Smooth muscle cell (in vitro differentiated cells): ENCODE data around the gene SLC6A1. TPM values are rescaled to one million over a fixed set of nuclear protein-coding genes. Genes with fewer than 3 reads are reported as not detected.

Source experiments
- DNase-seq: peaks from one replicate; lab custom pipeline; 2025; ENCODE audit not compliant: unreplicated experiment; lab: John Stamatoyannopoulos, UW
- H2AFZ ChIP-seq: fragments of 200-600 bp; sonication (generic); 2 replicates; pipeline ENCODE4 v1.6.0; 2016; ENCODE audit warnings: antibody characterized with exemption, low read depth, mild to moderate bottlenecking
- H3F3A ChIP-seq: fragments of 200-600 bp; sonication (generic); 2 replicates; pipeline ENCODE4 v1.6.0; 2017; ENCODE audit warnings: antibody characterized with exemption, low read depth
- H3K27ac ChIP-seq: fragments of 200-600 bp; sonication (generic); 2 replicates; pipeline ENCODE4 v1.5.1; 2016; ENCODE audit warnings: low read depth, mild to moderate bottlenecking
- H3K27me3 ChIP-seq: fragments of 200-600 bp; sonication (generic); 2 replicates; pipeline ENCODE4 v1.6.1; 2016; ENCODE audit warnings: low read depth, mild to moderate bottlenecking
- H3K36me3 ChIP-seq: fragments of 200-600 bp; sonication (generic); 2 replicates; pipeline ENCODE4 v1.5.1; 2016; ENCODE audit warnings: low read depth
- H3K4me1 ChIP-seq: fragments of 200-600 bp; sonication (generic); 2 replicates; pipeline ENCODE4 v1.5.1; 2016; ENCODE audit warnings: low read depth
- H3K4me2 ChIP-seq: fragments of 200-600 bp; sonication (generic); 2 replicates; pipeline ENCODE4 v1.6.0; 2016; ENCODE audit warnings: mild to moderate bottlenecking
- H3K4me3 ChIP-seq: fragments of 200-600 bp; sonication (generic); 2 replicates; pipeline ENCODE4 v1.5.1; 2016; ENCODE audit warnings: mild to moderate bottlenecking
- H3K79me2 ChIP-seq: fragments of 200-600 bp; sonication (generic); 2 replicates; pipeline ENCODE4 v1.6.0; 2016; ENCODE audit warnings: low read depth, mild to moderate bottlenecking
- H3K9ac ChIP-seq: fragments of 200-600 bp; sonication (generic); 2 replicates; pipeline ENCODE4 v1.6.0; 2016; ENCODE audit warnings: low read depth
- H3K9me3 ChIP-seq: fragments of 200-600 bp; sonication (generic); replicated peaks from 2 replicates; pipeline ENCODE4 v1.5.1; 2016; ENCODE audit warnings: low read depth
- H4K20me1 ChIP-seq: fragments of 200-600 bp; sonication (generic); 2 replicates; pipeline ENCODE4 v1.6.0; 2016; ENCODE audit warnings: low read depth
- WGBS: methylation state at CpG from one replicate; pipeline ENCODE4 v1.1.7; 2016; ENCODE audit warnings: low lambda C conversion rate; 5-methylcytosine and 5-hydroxymethylcytosine counted together
- polyA plus RNA-seq: library from polyadenylated mRNA; unstranded; fragments of >200 nt; fragmentation: Nextera tagmentation; extraction: Ambion mirVana; gene quantifications from 2 replicates; pipeline ENCODE4 v1.2.1, GENCODE V29; 2016
- total RNA-seq: library from RNA; depleted of rRNA; stranded (reverse); fragments of >200 nt; gene quantifications from 2 replicates; pipeline ENCODE4 v1.2.3, GENCODE V29; 2014
- TF ChIP-seq, protein P1 (sequence below): fragments of 200-600 bp; sonication (generic); IDR thresholded peaks from 2 replicates; pipeline ENCODE4 v1.5.1; 2017; ENCODE audit warnings: borderline replicate concordance, mild to moderate bottlenecking, antibody characterized with exemption; ENCODE audit not compliant: insufficient read depth, poor library complexity, severe bottlenecking

The SLC6A1 gene
- total and polyA plus RNA-seq, 2 experiments from 2014 or later, result 0.26 to 0.40 TPM

DNA sequence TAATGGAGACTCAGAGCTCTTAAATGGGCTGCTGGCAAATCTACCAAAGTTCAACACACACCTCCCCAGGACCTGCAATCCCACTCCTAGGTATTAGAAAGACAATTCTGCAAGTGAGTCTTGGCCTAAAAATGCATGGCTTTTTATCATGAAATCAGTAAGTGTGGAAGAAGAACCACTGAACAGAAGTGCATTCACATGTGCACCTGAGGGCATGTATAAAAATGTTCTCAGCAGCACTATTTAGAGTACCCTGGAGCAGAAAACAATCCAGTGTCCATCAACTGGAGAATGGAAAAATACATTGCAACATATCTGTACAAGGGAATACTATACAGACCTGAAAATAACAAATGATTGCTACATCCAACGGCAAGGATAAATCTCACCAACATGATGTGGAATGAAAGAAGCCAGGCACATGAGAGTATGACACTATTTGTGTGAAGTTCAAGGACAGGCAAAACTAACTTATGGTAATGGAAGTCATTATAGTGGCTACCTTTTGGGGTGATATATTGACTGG lies 8.1 kb upstream of the SLC6A1 start:
- Histone ChIP-seq H2AFZ (no peak overlapping the region), H3K9ac (no peak overlapping the region), H3F3A (no peaks in the 10 kb centered on the region), H4K20me1 (no peaks in the 10 kb centered on the region), H3K4me1 (peaks cover 4% of the 10 kb centered on the region), H3K36me3 (no peaks in the 10 kb centered on the region), H3K27me3 (peaks cover 18% of the 10 kb centered on the region), H3K27ac (no peak overlapping the region), H3K79me2 (no peaks in the 10 kb centered on the region), H3K9me3 (no peaks in the 10 kb centered on the region), H3K4me2 (no peak overlapping the region), H3K4me3 (no peak overlapping the region)
- no peak for DNase-seq
- WGBS, result 79% methylated on average over 1 of the region's 1 CpG
- TF ChIP-seq, protein P1, sequence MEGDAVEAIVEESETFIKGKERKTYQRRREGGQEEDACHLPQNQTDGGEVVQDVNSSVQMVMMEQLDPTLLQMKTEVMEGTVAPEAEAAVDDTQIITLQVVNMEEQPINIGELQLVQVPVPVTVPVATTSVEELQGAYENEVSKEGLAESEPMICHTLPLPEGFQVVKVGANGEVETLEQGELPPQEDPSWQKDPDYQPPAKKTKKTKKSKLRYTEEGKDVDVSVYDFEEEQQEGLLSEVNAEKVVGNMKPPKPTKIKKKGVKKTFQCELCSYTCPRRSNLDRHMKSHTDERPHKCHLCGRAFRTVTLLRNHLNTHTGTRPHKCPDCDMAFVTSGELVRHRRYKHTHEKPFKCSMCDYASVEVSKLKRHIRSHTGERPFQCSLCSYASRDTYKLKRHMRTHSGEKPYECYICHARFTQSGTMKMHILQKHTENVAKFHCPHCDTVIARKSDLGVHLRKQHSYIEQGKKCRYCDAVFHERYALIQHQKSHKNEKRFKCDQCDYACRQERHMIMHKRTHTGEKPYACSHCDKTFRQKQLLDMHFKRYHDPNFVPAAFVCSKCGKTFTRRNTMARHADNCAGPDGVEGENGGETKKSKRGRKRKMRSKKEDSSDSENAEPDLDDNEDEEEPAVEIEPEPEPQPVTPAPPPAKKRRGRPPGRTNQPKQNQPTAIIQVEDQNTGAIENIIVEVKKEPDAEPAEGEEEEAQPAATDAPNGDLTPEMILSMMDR, result no peak

DNA sequence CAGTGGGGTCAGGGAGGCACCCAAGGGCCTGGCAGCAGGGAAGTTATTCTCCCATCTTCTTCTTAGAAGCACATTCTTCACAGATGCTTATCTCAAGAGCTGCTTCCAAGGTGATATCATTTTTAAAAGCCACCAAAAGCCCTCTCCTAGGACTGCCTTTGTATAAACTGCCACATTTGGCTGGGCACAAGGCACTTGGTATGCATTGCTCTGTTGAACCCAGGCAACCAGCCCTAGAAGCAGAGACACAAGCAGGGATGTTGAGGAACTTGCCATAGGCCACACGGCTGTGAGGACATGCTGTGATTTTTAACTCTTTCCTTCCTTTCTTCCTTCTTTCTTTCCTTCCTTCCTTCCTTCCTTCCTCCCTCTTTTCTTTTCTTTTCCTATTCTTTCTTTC lies 7.4 kb upstream of the SLC6A1 start:
- H3K27ac ChIP-seq, result no peak overlapping the region
- 32% methylated on average over 1 of the region's 1 CpG for WGBS
- TF ChIP-seq, protein P1, result no peak
- peaks cover 4% of the 10 kb centered on the region for H3K4me1 ChIP-seq
- no peak overlapping the region for H3K4me3 ChIP-seq
- H3K9ac ChIP-seq, result no peak overlapping the region
- peaks cover 26% of the 10 kb centered on the region for H3K27me3 ChIP-seq
- no peak for DNase-seq
- no peaks in the 10 kb centered on the region for H4K20me1 ChIP-seq
- no peaks in the 10 kb centered on the region for H3K9me3 ChIP-seq
- no peaks in the 10 kb centered on the region for H3F3A ChIP-seq
- no peaks in the 10 kb centered on the region for H3K36me3 ChIP-seq
- no peaks in the 10 kb centered on the region for H3K79me2 ChIP-seq
- H3K4me2 ChIP-seq, result no peak overlapping the region
- H2AFZ ChIP-seq, result no peak overlapping the region

DNA sequence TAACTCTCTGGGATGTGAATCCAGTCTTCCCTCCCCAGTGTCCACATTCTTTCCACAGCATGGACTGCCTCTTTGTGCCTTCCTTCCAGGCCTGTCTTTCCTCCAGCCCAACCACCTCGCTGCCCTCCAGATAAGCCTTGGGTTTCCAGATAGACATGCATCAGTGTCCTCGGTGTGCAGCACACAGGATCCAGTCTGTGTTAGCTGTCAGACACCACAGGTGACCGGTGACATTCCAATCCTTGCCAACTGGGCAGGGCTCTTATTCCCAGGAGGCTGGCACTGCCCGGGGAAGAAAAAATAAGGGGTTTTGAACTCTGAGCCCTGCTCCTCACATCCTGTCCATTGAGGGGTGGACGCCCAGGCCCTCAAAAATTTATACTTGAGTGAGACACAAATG lies 6.0 kb upstream of the SLC6A1 start:
- Histone ChIP-seq H3K36me3 (no peaks in the 10 kb centered on the region), H3K9ac (no peak overlapping the region), H3K79me2 (no peaks in the 10 kb centered on the region), H3K27me3 (peaks cover 33% of the 10 kb centered on the region), H3K4me1 (peaks cover 4% of the 10 kb centered on the region), H3K4me2 (no peak overlapping the region), H4K20me1 (no peaks in the 10 kb centered on the region), H3K27ac (no peak overlapping the region), H3K4me3 (no peak overlapping the region), H3F3A (no peaks in the 10 kb centered on the region), H3K9me3 (no peaks in the 10 kb centered on the region), H2AFZ (no peak overlapping the region)
- TF ChIP-seq, protein P1, result no peak
- WGBS, result 79% methylated on average over 5 of the region's 5 CpGs
- DNase-seq, result no peak

DNA sequence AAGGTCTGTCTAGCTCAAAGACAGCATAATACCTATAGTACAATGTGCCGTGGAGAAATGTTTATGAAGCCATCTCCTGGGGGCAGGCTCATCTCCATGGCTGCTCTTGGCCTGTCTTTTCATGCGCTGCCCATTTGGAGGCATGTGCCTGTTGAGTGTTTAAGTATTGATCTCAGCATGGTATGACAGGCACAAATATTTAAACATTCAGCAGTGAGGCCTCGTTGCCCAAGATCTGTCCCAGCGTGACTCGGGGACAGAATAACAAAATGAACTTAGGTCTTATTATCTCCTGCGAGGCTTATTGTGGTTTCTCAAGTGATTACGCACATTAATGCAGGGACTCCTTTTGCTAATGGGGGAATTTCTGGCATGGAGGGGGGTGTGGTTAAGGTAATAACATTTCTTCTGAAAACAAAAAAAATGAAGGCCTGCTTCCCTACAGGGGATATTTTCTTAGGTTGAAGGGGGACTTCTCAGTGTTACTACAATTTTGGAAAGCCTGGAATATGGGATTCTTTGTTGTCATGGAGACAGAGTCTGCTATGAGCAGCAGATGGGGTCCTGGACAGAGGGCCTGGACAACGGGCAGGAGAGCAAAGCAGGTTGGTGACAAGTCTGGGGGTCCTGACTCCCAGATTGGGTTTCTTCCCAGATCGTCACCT lies 4.4 kb upstream of the SLC6A1 start:
- Histone ChIP-seq H3K27me3 (peaks cover 45% of the 10 kb centered on the region), H3K79me2 (no peaks in the 10 kb centered on the region), H3F3A (no peaks in the 10 kb centered on the region), H3K36me3 (no peaks in the 10 kb centered on the region), H3K4me2 (no peak overlapping the region), H2AFZ (no peak overlapping the region), H3K4me1 (peaks cover 1% of the 10 kb centered on the region), H4K20me1 (no peaks in the 10 kb centered on the region), H3K27ac (no peak overlapping the region), H3K9ac (no peak overlapping the region), H3K9me3 (no peaks in the 10 kb centered on the region), H3K4me3 (no peak overlapping the region)
- WGBS, result 79% methylated on average over 9 of the region's 9 CpGs
- no peak for DNase-seq
- TF ChIP-seq, protein P1, result no peak
